GM12875 (cell line): ENCODE measurements around the gene AXIN2.
"Not testable (repeated sequence)": the region's sequence is repeated elsewhere in the genome, so short reads cannot be mapped to it uniquely, and the experiment has no call there.

Experiments used
- H3K4me3 ChIP-seq: one replicate; pipeline ENCODE4 v1.5.1; 2011; ENCODE audit warnings: low read depth, low read length, control low read depth
- TF ChIP-seq, protein P1 (sequence below): IDR thresholded peaks from 2 replicates; pipeline ENCODE4 v1.5.1; 2011; ENCODE audit warnings: low read depth, mild to moderate bottlenecking, control low read depth, inconsistent platforms, low read length, moderate library complexity, borderline replicate concordance; ENCODE audit not compliant: insufficient read depth

The AXIN2 gene

DNA sequence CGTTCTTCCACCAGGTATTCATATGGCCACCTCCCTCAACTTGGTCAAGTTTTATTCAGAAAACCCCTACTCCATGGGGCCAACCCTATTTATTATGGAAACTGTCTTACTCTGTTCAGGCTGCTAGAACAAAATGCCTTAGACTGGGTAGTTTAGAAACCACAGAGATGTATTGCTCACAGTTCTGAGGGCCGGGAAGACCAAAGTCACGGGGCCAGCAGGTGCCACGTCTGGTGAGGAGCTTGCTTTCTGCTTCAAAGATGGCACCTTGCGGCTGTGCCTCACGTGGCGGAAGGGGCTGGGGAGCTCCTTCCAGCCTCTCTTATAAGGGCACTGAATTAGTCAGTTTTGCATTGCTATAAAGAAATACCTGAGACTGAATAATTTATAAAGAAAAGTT lies 74.3 kb downstream of the AXIN2 start:
- TF ChIP-seq, protein P1, sequence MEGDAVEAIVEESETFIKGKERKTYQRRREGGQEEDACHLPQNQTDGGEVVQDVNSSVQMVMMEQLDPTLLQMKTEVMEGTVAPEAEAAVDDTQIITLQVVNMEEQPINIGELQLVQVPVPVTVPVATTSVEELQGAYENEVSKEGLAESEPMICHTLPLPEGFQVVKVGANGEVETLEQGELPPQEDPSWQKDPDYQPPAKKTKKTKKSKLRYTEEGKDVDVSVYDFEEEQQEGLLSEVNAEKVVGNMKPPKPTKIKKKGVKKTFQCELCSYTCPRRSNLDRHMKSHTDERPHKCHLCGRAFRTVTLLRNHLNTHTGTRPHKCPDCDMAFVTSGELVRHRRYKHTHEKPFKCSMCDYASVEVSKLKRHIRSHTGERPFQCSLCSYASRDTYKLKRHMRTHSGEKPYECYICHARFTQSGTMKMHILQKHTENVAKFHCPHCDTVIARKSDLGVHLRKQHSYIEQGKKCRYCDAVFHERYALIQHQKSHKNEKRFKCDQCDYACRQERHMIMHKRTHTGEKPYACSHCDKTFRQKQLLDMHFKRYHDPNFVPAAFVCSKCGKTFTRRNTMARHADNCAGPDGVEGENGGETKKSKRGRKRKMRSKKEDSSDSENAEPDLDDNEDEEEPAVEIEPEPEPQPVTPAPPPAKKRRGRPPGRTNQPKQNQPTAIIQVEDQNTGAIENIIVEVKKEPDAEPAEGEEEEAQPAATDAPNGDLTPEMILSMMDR, result no peak
- no peak overlapping the region for H3K4me3 ChIP-seq

GRCh38 chr17:65485388-65486299 lies 75.8 kb downstream of the AXIN2 start:
- H3K4me3 ChIP-seq, result no peak overlapping the region
- TF ChIP-seq, protein P1, result no peak

- H3K4me3 ChIP-seq, result not testable (repeated sequence)
These were observed 77.0 kb downstream of the AXIN2 start for GRCh38 chr17:65484405-65484804.

DNA sequence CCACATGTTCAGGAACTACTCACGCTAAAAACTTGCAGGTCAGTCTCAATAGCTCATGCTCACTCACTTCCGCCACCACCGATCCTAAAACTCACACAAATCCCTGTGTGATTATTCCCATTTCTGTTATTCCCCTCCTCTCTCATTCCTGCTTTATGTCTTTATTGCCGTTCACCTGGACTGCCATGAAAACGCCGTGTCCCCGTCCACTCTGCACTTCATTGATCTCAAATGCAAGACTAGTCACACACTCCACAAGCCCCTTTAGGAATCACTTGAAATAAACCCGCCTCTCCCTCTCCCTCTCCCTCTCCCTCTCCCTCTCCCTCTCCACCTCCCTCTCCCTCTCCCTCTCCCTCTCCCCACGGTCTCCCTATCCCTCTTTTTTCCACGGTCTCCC lies 78.0 kb downstream of the AXIN2 start:
- no peak overlapping the region for H3K4me3 ChIP-seq
- TF ChIP-seq, protein P1, result no peak

- H3K4me3 ChIP-seq, result no peak overlapping the region
- TF ChIP-seq, protein P1, result no peak
These were observed 79.2 kb downstream of the AXIN2 start for GRCh38 chr17:65482201-65482600.

- TF ChIP-seq, protein P1, result no peak
- H3K4me3 ChIP-seq, result no peak overlapping the region
These were observed 82.2 kb downstream of the AXIN2 start for GRCh38 chr17:65479282-65479681.
